HepG2 (cell line): ENCODE data around the gene LMAN2. TPM values are rescaled to one million over a fixed set of nuclear protein-coding genes. Genes with fewer than 3 reads are reported as not detected.
A peak's percentile ranks its signal among the peaks of the same experiment; 100 is the strongest.

Experiments
- AFF4 ChIP-seq: sonication (generic); formaldehyde crosslinking; IDR thresholded peaks from 2 replicates; pipeline ENCODE4 v1.4.0; 2020; ENCODE audit warnings: missing genetic modification reagents
- AKNA ChIP-seq: sonication (generic); formaldehyde crosslinking; IDR thresholded peaks from 2 replicates; pipeline ENCODE4 v1.4.0; 2020; ENCODE audit warnings: missing genetic modification reagents, borderline replicate concordance
- CENPT ChIP-seq: sonication (generic); formaldehyde crosslinking; IDR thresholded peaks from 2 replicates; pipeline ENCODE4 v1.8.0; 2022; ENCODE audit warnings: low read depth, mild to moderate bottlenecking, moderate library complexity, missing genetic modification reagents
- DRAP1 ChIP-seq: IDR thresholded peaks from 2 replicates; pipeline ENCODE4 v1.6.1; 2016; ENCODE audit warnings: missing genetic modification reagents, missing compliant biosample characterization
- KDM4B ChIP-seq: sonication (generic); formaldehyde crosslinking; IDR thresholded peaks from 2 replicates; pipeline ENCODE4 v1.4.0; 2020; ENCODE audit warnings: missing genetic modification reagents
- NCOA2 ChIP-seq: sonication (generic); formaldehyde crosslinking; IDR thresholded peaks from 2 replicates; pipeline ENCODE4 v1.8.0; 2022; ENCODE audit warnings: inconsistent platforms
- PREB ChIP-seq: sonication (generic); formaldehyde crosslinking; IDR thresholded peaks from 2 replicates; pipeline ENCODE4 v1.4.0; 2020; ENCODE audit warnings: missing genetic modification reagents
- TBX3 ChIP-seq: fragments of 450-650 bp; IDR thresholded peaks from 2 replicates; pipeline ENCODE4 v1.6.1; 2017; ENCODE audit warnings: antibody characterized with exemption, mild to moderate bottlenecking, inconsistent platforms, borderline replicate concordance
- ZBTB34 ChIP-seq: sonication (generic); formaldehyde crosslinking; IDR thresholded peaks from 2 replicates; pipeline ENCODE4 v1.8.0; 2022; ENCODE audit warnings: mild to moderate bottlenecking, missing genetic modification reagents
- ZNF12 ChIP-seq: sonication (generic); formaldehyde crosslinking; IDR thresholded peaks from 2 replicates; pipeline ENCODE4 v1.5.0; 2020; ENCODE audit warnings: missing genetic modification reagents
- ZNF337 ChIP-seq: sonication (generic); formaldehyde crosslinking; IDR thresholded peaks from 2 replicates; pipeline ENCODE4 v1.5.1; 2020; ENCODE audit warnings: missing genetic modification reagents, low read depth, mild to moderate bottlenecking, borderline replicate concordance
- ZNF512B ChIP-seq: sonication (generic); formaldehyde crosslinking; IDR thresholded peaks from 2 replicates; pipeline ENCODE4 v1.5.1; 2020; ENCODE audit warnings: missing genetic modification reagents, mild to moderate bottlenecking, borderline replicate concordance
- ZNF549 ChIP-seq: sonication (generic); formaldehyde crosslinking; IDR thresholded peaks from 2 replicates; pipeline ENCODE4 v1.5.0; 2020; ENCODE audit warnings: missing genetic modification reagents
- polyA plus RNA-seq, 8 experiments: library from polyadenylated mRNA; depleted of rRNA in 3 of 8; stranded (reverse) in 7 of 8; unstranded in 1 of 8; fragments of >200 nt; fragmentation: Illumina TruSeq in 4 of 8; extraction: Trizol in 4 of 8; gene quantifications; 2 replicates each; pipeline versions ENCODE4 v1.2.1 to v1.2.3, GENCODE V29; 2011 to 2016; ENCODE audit warnings: low read depth in 4 of 8, missing spikeins in 1 of 8, mixed read lengths in 1 of 8; ENCODE audit not compliant: insufficient read depth in 1 of 8
- total RNA-seq, 5 experiments: library from RNA; depleted of rRNA; stranded (reverse); fragments of >200 nt; fragmentation: Illumina TruSeq; extraction: Trizol; gene quantifications; 2 replicates each; pipeline ENCODE4 v1.2.3, GENCODE V29; 2016; ENCODE audit warnings: low read depth in 1 of 5

Gene LMAN2
- total and polyA plus RNA-seq, 2 of the 13 experiments (the other 11 are each of a cell fraction or from before 2014, with no cell fraction given): 191 to 197 TPM

GRCh38 chr5:177370488-177371119 is 19.1 kb upstream of the LMAN2 start (continued):
- TF ChIP-seq PREB (CRISPR knock-in tag) (no peak), TBX3 (no peak), ZNF512B (CRISPR knock-in tag) (no peak), CENPT (no peak), DRAP1 (CRISPR knock-in tag) (peak; percentile 42; the same call in 1 of the 2 replicates), ZNF337 (no peak), AKNA (CRISPR knock-in tag) (no peak), NCOA2 (0 out of 2 replicates have a peak, but pooled peaks have one; percentile 28), ZNF549 (CRISPR knock-in tag) (no peak), ZNF12 (0 out of 2 replicates have a peak, but pooled peaks have one; percentile 35), AFF4 (CRISPR knock-in tag) (no peak), KDM4B (no peak), ZBTB34 (CRISPR knock-in tag) (no peak; the same call in 1 of the 2 replicates)
